ENCODE measurements around the gene FAM53B. TPM values are rescaled to one million over a fixed set of nuclear protein-coding genes. Genes with fewer than 3 reads are reported as not detected.

Gene FAM53B
- total RNA-seq, 4 donors from 2014 or later: 63.5 to 75.5 (median 67.3) TPM

DNA sequence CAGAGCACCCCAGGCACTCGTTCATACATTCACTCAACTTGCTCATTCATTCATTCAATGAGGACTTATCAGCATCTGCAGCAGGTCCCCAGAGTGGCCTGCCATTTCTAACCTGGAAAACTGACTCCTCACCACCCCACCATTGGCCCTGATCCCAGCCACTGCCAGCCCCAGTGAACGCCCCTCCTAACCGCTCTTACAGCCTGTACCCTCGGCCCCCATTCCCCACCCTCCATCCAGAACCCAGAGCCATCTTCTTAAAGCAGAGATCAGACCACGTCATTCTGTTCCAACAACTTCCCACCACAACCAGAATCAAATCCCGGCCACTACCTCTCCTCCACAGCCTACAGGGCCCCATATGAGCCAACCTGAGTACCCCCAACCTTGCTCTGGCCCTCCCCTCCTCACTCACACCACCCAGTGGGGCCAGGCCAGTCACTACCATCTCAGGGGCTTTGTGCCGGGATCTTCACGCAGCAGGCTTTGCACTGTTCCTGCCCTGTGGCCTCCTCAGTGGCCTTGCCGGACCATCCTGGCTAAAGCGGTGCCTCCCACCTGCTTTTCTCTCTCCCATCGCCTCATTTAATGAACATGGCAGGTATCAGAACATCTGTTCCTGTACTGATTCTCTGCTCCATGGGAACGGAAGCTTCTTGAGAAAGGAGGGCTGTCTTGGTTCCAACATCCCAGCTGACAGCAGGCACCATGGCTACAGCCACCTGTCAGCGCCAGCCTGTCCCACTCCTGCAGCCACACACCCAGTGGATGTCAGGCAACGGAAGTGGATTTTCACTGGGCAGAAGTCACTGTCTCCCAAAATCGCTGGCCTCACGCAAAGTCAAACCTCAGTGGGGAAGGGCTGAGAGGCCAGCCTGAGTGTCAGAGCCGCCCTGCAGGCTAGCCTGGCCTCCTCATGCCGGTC is 45.4 kb downstream of the FAM53B start:
- 93% methylated on average over 13 of the region's 18 CpGs for WGBS
- peaks cover 28% of the 10 kb centered on the region for H3K36me3 ChIP-seq
- no peak for DNase-seq (ENCODE audit: low spot score in 2 of 2)
- no peak overlapping the region for H3K27ac ChIP-seq
- H3K4me1 ChIP-seq: peaks cover 72% of the 10 kb centered on the region
- TF ChIP-seq CTCF (IDR thresholded peaks at IDR 0.05) (no peak), POLR2A (IDR thresholded peaks at IDR 0.05) (no peak), POLR2AphosphoS5 (IDR thresholded peaks at IDR 0.05) (no peak), EP300 (IDR thresholded peaks at IDR 0.05) (no peak)
- no peaks in the 10 kb centered on the region for H3K9me3 ChIP-seq
- H3K4me3 ChIP-seq: no peak overlapping the region
- no peaks in the 10 kb centered on the region for H3K27me3 ChIP-seq

- Histone ChIP-seq H3K27ac (no peak overlapping the region), H3K4me1 (peaks cover 66% of the 10 kb centered on the region), H3K4me3 (no peak overlapping the region), H3K36me3 (peaks cover 28% of the 10 kb centered on the region), H3K27me3 (no peaks in the 10 kb centered on the region), H3K9me3 (no peaks in the 10 kb centered on the region)
- no peak for DNase-seq (ENCODE audit: low spot score in 2 of 2)
- TF ChIP-seq EP300 (IDR thresholded peaks at IDR 0.05): no peak
- no peak for TF ChIP-seq CTCF (IDR thresholded peaks at IDR 0.05)
- TF ChIP-seq POLR2A (IDR thresholded peaks at IDR 0.05): no peak
- no peak for TF ChIP-seq POLR2AphosphoS5 (IDR thresholded peaks at IDR 0.05)
- 75% methylated on average over 9 of the region's 13 CpGs for WGBS
Observed at GRCh38 chr10:124697837-124698544, 46.2 kb downstream of the FAM53B start.

GRCh38 chr10:124697443-124697836 is 46.7 kb downstream of the FAM53B start:
- Histone ChIP-seq H3K4me1 (peaks cover 60% of the 10 kb centered on the region), H3K27ac (no peak overlapping the region), H3K4me3 (no peak overlapping the region), H3K36me3 (peaks cover 28% of the 10 kb centered on the region), H3K27me3 (no peaks in the 10 kb centered on the region), H3K9me3 (no peaks in the 10 kb centered on the region)
- TF ChIP-seq EP300 (IDR thresholded peaks at IDR 0.05) (no peak), POLR2AphosphoS5 (IDR thresholded peaks at IDR 0.05) (no peak), CTCF (IDR thresholded peaks at IDR 0.05) (no peak), POLR2A (IDR thresholded peaks at IDR 0.05) (no peak)
- 99% methylated on average over 8 of the region's 8 CpGs for WGBS
- no peak for DNase-seq (ENCODE audit: low spot score in 2 of 2)

DNA sequence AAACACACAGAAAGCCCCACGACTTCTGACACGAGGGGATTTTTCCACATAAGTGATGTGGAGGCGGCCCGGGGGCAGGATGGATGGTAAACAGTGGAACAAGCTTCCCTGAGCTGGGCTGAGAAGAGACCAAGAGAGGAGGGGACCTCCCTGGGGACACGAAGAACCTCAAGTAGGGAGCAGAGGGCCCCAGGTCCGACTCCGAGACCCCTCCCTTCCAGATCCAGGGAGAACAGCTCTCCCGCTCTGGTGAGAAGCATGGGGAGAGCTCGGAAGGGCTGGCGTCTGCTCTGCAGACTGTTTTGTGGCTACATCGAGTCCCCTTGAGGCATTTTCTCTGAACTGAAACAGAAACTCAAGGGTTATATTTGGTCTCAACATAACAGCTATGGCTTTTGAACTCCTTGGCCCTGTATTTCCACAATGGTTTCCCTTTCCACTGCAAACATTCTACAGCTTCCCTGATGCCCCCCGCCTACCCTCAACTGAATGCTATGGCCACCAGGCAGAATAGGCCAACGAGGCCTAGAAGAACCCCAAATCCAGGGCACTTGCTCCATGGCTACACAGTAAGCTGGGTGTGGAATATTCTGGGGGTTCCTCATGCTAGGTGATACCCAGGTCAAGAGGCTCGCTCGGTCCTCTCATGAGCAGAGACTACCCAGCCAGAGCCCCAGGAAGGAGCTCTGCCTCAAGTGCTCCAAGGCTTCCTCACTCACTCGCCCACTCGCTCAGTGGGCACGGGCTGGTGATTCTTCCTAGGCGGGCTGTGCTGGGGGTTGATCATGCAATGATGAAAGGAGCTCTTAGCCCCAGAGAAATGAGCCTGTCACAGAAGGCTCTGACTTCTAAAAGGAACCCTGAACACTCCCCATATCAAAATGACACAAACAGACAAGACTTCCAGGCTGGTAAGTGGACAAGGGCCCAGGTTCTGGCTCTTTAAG is 47.5 kb downstream of the FAM53B start:
- no peak for DNase-seq (ENCODE audit: low spot score in 2 of 2)
- Histone ChIP-seq H3K27ac (no peak overlapping the region), H3K4me3 (no peak overlapping the region), H3K9me3 (no peaks in the 10 kb centered on the region), H3K27me3 (no peaks in the 10 kb centered on the region), H3K36me3 (peaks cover 28% of the 10 kb centered on the region), H3K4me1 (peaks cover 53% of the 10 kb centered on the region)
- 87% methylated on average over 16 of the region's 19 CpGs for WGBS
- no peak for TF ChIP-seq POLR2A (IDR thresholded peaks at IDR 0.05)
- TF ChIP-seq POLR2AphosphoS5 (IDR thresholded peaks at IDR 0.05): no peak
- no peak for TF ChIP-seq CTCF (IDR thresholded peaks at IDR 0.05)
- TF ChIP-seq EP300 (IDR thresholded peaks at IDR 0.05): no peak
